ENCODE data around the gene GARIN1A. TPM values are rescaled to one million over a fixed set of nuclear protein-coding genes. Genes with fewer than 3 reads are reported as not detected.

GARIN1A gene
- total RNA-seq, 4 donors from 2014 or later, result 0.42 to 3.5 (median 1.3) TPM

GRCh38 chr7:128708824-128709223, 36.7 kb downstream of the GARIN1A start:
- H3K27me3 ChIP-seq, result no peaks in the 10 kb centered on the region
- no peaks in the 10 kb centered on the region for H3K9me3 ChIP-seq
- 84% methylated on average over 3 of the region's 3 CpGs for WGBS
- TF ChIP-seq POLR2AphosphoS5 (IDR thresholded peaks at IDR 0.05) (no peak), CTCF (IDR thresholded peaks at IDR 0.05) (no peak), POLR2A (IDR thresholded peaks at IDR 0.05) (no peak), EP300 (IDR thresholded peaks at IDR 0.05) (no peak)
- no peak overlapping the region for H3K27ac ChIP-seq
- no peaks in the 10 kb centered on the region for H3K36me3 ChIP-seq
- H3K4me3 ChIP-seq, result no peak overlapping the region
- no peaks in the 10 kb centered on the region for H3K4me1 ChIP-seq
- no peak for DNase-seq (ENCODE audit: low spot score in 2 of 2)

GRCh38 chr7:128710481-128710880, 38.4 kb downstream of the GARIN1A start:
- no peak for DNase-seq (ENCODE audit: low spot score in 2 of 2)
- H3K4me1 ChIP-seq, result no peaks in the 10 kb centered on the region
- no peak overlapping the region for H3K27ac ChIP-seq
- H3K4me3 ChIP-seq, result no peak overlapping the region
- H3K36me3 ChIP-seq, result no peaks in the 10 kb centered on the region
- H3K27me3 ChIP-seq, result no peaks in the 10 kb centered on the region
- no peaks in the 10 kb centered on the region for H3K9me3 ChIP-seq
- TF ChIP-seq CTCF (IDR thresholded peaks at IDR 0.05), result no peak
- no peak for TF ChIP-seq POLR2AphosphoS5 (IDR thresholded peaks at IDR 0.05)
- no peak for TF ChIP-seq EP300 (IDR thresholded peaks at IDR 0.05)
- TF ChIP-seq POLR2A (IDR thresholded peaks at IDR 0.05), result no peak
- WGBS, result 46% methylated on average over 6 of the region's 6 CpGs

GRCh38 chr7:128713794-128714193, 41.7 kb downstream of the GARIN1A start:
- TF ChIP-seq POLR2A (IDR thresholded peaks at IDR 0.05), result no peak
- no peak overlapping the region for H3K27ac ChIP-seq
- no peak for DNase-seq (ENCODE audit: low spot score in 2 of 2)
- WGBS, result 93% methylated on average over 2 of the region's 2 CpGs
- H3K4me1 ChIP-seq, result no peaks in the 10 kb centered on the region
- no peaks in the 10 kb centered on the region for H3K27me3 ChIP-seq
- H3K4me3 ChIP-seq, result no peak overlapping the region
- no peaks in the 10 kb centered on the region for H3K36me3 ChIP-seq
- no peaks in the 10 kb centered on the region for H3K9me3 ChIP-seq

- TF ChIP-seq EP300 (IDR thresholded peaks at IDR 0.05) (no peak), POLR2AphosphoS5 (IDR thresholded peaks at IDR 0.05) (no peak)
- WGBS, result 83% methylated on average over 8 of the region's 8 CpGs
- no peak for DNase-seq (ENCODE audit: low spot score in 2 of 2)
Observed at GRCh38 chr7:128714701-128715495, 42.8 kb downstream of the GARIN1A start.

GRCh38 chr7:128718967-128719642, 47.0 kb downstream of the GARIN1A start:
- TF ChIP-seq POLR2AphosphoS5 (IDR thresholded peaks at IDR 0.05) (no peak), CTCF (IDR thresholded peaks at IDR 0.05) (no peak), POLR2A (IDR thresholded peaks at IDR 0.05) (no peak), EP300 (IDR thresholded peaks at IDR 0.05) (no peak)

More at GRCh38 chr7:128714701-128715495, 42.8 kb downstream of the GARIN1A start:
- H3K36me3 ChIP-seq, result no peaks in the 10 kb centered on the region
- H3K9me3 ChIP-seq, result no peaks in the 10 kb centered on the region
- no peaks in the 10 kb centered on the region for H3K27me3 ChIP-seq
- no peak overlapping the region for H3K27ac ChIP-seq
- H3K4me1 ChIP-seq, result no peaks in the 10 kb centered on the region
- no peak overlapping the region for H3K4me3 ChIP-seq

GRCh38 chr7:128721376-128721775, 49.3 kb downstream of the GARIN1A start:
- Histone ChIP-seq H3K4me1 (no peaks in the 10 kb centered on the region), H3K4me3 (no peak overlapping the region), H3K27ac (no peak overlapping the region), H3K27me3 (no peaks in the 10 kb centered on the region), H3K9me3 (no peaks in the 10 kb centered on the region), H3K36me3 (no peaks in the 10 kb centered on the region)
- no peak for TF ChIP-seq POLR2A (IDR thresholded peaks at IDR 0.05)
- no peak for TF ChIP-seq EP300 (IDR thresholded peaks at IDR 0.05)
- no peak for DNase-seq (ENCODE audit: low spot score in 2 of 2)

More at GRCh38 chr7:128718967-128719642, 47.0 kb downstream of the GARIN1A start:
- Histone ChIP-seq H3K4me1 (no peaks in the 10 kb centered on the region), H3K4me3 (no peak overlapping the region), H3K27ac (no peak overlapping the region), H3K9me3 (no peaks in the 10 kb centered on the region), H3K27me3 (no peaks in the 10 kb centered on the region), H3K36me3 (no peaks in the 10 kb centered on the region)
- 73% methylated on average over 6 of the region's 6 CpGs for WGBS
- no peak for DNase-seq (ENCODE audit: low spot score in 2 of 2)

Other genes starting within 250 kb of the GARIN1A start
- 10 to 100 TPM; 16.0 to 35.8 (median 32.8) TPM for gene HILPDA, start 216.4 kb upstream of the GARIN1A start, total RNA-seq
- 10 to 100 TPM; 21.2 to 26.4 (median 22.7) TPM for gene METTL2B, start 195.5 kb upstream of the GARIN1A start, total RNA-seq
- gene CALU, start 67.1 kb downstream of the GARIN1A start, total RNA-seq, result 10 to 100 TPM; 32.4 to 44.1 (median 36.7) TPM
- gene OPN1SW, start 103.5 kb downstream of the GARIN1A start, total RNA-seq, result not detected
- 1 to 10 TPM in 3 of 4 donors, under 1 TPM in 1; 0.95 to 4.8 (median 2.1) TPM for gene CCDC136, start 119.7 kb downstream of the GARIN1A start, total RNA-seq
- 1 to 10 TPM; 3.8 to 5.1 (median 4.3) TPM for gene FLNC, start 158.1 kb downstream of the GARIN1A start, total RNA-seq
- 100 to 1,000 TPM in 3 of 4 donors, 10 to 100 TPM in 1; 78.4 to 165 (median 148) TPM for gene ATP6V1F, start 190.6 kb downstream of the GARIN1A start, total RNA-seq
- under 1 TPM; 0.17 to 0.57 (median 0.36) TPM for gene KCP, start 238.4 kb downstream of the GARIN1A start, total RNA-seq

Data from suprapubic skin (tissue), 4 donors.